ENCODE results near the gene SLC37A3. TPM values are rescaled to one million over a fixed set of nuclear protein-coding genes. Genes with fewer than 3 reads are reported as not detected.
A peak's percentile ranks its signal among the peaks of the same experiment; 100 is the strongest.

Gene SLC37A3
- total and polyA plus RNA-seq, 2 of the 13 experiments (the other 11 are each of a cell fraction or from before 2014, with no cell fraction given): 21.3 to 27.9 TPM

DNA sequence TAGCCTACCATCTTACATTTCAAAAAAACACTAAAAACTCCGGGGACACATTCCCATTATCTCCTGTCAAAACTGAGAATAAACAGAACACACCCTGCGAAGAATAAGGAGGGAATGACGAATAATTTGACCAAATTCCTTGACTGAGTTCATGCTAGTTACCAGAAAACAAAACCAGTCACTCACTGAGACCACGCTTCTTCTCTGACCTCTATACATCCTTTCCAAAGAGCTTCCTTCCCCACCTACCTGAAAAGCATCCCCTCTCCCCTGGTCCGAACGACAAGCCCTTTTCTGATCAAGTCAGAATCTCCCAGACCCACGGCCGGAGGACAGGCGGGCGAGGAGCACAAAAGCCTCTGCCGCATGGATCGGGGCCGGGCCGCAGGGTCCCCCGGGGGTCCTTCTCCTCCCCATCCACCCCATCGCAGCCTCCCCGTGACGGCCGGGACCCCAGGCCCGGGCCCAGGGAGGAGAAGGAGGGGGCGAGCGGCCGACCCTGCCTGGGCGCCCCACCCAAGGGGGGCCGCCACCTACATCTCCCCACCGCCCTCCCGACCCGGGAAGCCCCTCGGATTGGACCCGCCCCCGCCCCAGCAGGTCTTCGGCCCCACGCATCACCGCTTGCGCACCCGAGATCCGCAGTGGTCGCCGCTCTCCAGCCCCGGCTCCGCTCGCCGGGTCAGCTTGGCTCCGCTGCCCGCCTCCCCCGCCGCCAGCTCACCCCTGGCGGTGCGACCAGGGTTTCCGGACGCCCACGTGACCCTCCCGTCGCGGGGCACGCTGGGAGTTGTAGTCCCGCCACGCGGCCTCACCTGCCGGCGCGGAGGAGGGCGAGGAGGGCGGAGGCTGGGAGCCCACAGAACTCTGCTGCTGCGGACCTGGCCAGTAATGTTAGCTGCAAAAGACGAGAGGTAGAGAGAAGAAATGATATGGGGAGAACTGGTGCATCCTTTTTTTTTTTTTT is at the start of gene SLC37A3 (continued):
- peak; percentile 79 for TF ChIP-seq SUZ12 (IDR thresholded peaks at IDR 0.05; ENCODE audit: low read depth, low read length)
- 0 out of 2 replicates have a peak, but pooled peaks have one; percentile 46 for TF ChIP-seq ZSCAN31 (CRISPR knock-in tag; IDR thresholded peaks at IDR 0.05; ENCODE audit: low read depth)
- TF ChIP-seq, protein P1, sequence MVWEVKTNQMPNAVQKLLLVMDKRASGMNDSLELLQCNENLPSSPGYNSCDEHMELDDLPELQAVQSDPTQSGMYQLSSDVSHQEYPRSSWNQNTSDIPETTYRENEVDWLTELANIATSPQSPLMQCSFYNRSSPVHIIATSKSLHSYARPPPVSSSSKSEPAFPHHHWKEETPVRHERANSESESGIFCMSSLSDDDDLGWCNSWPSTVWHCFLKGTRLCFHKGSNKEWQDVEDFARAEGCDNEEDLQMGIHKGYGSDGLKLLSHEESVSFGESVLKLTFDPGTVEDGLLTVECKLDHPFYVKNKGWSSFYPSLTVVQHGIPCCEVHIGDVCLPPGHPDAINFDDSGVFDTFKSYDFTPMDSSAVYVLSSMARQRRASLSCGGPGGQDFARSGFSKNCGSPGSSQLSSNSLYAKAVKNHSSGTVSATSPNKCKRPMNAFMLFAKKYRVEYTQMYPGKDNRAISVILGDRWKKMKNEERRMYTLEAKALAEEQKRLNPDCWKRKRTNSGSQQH (CRISPR knock-in tag; IDR thresholded peaks at IDR 0.05; ENCODE audit: low read depth): no peak
- TF ChIP-seq, protein P2, sequence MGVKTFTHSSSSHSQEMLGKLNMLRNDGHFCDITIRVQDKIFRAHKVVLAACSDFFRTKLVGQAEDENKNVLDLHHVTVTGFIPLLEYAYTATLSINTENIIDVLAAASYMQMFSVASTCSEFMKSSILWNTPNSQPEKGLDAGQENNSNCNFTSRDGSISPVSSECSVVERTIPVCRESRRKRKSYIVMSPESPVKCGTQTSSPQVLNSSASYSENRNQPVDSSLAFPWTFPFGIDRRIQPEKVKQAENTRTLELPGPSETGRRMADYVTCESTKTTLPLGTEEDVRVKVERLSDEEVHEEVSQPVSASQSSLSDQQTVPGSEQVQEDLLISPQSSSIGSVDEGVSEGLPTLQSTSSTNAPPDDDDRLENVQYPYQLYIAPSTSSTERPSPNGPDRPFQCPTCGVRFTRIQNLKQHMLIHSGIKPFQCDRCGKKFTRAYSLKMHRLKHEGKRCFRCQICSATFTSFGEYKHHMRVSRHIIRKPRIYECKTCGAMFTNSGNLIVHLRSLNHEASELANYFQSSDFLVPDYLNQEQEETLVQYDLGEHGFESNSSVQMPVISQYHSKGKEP (CRISPR knock-in tag; IDR thresholded peaks at IDR 0.05): 0 out of 2 replicates have a peak, but pooled peaks have one; percentile 72
- TF ChIP-seq ZNF607 (CRISPR knock-in tag; IDR thresholded peaks at IDR 0.05; ENCODE audit: borderline replicate concordance): no peak
- TF ChIP-seq, protein P3, sequence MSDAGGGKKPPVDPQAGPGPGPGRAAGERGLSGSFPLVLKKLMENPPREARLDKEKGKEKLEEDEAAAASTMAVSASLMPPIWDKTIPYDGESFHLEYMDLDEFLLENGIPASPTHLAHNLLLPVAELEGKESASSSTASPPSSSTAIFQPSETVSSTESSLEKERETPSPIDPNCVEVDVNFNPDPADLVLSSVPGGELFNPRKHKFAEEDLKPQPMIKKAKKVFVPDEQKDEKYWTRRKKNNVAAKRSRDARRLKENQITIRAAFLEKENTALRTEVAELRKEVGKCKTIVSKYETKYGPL (CRISPR knock-in tag; IDR thresholded peaks at IDR 0.05): no peak
- peak; percentile 66; the same call in 1 of the 2 replicates for TF ChIP-seq KMT2A (CRISPR knock-in tag; IDR thresholded peaks at IDR 0.05)
- TF ChIP-seq SIX4 (CRISPR knock-in tag; IDR thresholded peaks at IDR 0.05): peak; percentile 25; the same call in 1 of the 2 replicates
- TF ChIP-seq, protein P4, sequence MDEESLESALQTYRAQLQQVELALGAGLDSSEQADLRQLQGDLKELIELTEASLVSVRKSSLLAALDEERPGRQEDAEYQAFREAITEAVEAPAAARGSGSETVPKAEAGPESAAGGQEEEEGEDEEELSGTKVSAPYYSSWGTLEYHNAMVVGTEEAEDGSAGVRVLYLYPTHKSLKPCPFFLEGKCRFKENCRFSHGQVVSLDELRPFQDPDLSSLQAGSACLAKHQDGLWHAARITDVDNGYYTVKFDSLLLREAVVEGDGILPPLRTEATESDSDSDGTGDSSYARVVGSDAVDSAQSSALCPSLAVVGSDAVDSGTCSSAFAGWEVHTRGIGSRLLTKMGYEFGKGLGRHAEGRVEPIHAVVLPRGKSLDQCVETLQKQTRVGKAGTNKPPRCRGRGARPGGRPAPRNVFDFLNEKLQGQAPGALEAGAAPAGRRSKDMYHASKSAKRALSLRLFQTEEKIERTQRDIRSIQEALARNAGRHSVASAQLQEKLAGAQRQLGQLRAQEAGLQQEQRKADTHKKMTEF (CRISPR knock-in tag; IDR thresholded peaks at IDR 0.05): peak; percentile 34; the same call in 1 of the 2 replicates
- TF ChIP-seq, protein P5, sequence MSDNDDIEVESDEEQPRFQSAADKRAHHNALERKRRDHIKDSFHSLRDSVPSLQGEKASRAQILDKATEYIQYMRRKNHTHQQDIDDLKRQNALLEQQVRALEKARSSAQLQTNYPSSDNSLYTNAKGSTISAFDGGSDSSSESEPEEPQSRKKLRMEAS (IDR thresholded peaks at IDR 0.05): peak; percentile 85
- TF ChIP-seq NBN (conservative IDR thresholded peaks at IDR 0.05): no peak
- TF ChIP-seq, protein P6, sequence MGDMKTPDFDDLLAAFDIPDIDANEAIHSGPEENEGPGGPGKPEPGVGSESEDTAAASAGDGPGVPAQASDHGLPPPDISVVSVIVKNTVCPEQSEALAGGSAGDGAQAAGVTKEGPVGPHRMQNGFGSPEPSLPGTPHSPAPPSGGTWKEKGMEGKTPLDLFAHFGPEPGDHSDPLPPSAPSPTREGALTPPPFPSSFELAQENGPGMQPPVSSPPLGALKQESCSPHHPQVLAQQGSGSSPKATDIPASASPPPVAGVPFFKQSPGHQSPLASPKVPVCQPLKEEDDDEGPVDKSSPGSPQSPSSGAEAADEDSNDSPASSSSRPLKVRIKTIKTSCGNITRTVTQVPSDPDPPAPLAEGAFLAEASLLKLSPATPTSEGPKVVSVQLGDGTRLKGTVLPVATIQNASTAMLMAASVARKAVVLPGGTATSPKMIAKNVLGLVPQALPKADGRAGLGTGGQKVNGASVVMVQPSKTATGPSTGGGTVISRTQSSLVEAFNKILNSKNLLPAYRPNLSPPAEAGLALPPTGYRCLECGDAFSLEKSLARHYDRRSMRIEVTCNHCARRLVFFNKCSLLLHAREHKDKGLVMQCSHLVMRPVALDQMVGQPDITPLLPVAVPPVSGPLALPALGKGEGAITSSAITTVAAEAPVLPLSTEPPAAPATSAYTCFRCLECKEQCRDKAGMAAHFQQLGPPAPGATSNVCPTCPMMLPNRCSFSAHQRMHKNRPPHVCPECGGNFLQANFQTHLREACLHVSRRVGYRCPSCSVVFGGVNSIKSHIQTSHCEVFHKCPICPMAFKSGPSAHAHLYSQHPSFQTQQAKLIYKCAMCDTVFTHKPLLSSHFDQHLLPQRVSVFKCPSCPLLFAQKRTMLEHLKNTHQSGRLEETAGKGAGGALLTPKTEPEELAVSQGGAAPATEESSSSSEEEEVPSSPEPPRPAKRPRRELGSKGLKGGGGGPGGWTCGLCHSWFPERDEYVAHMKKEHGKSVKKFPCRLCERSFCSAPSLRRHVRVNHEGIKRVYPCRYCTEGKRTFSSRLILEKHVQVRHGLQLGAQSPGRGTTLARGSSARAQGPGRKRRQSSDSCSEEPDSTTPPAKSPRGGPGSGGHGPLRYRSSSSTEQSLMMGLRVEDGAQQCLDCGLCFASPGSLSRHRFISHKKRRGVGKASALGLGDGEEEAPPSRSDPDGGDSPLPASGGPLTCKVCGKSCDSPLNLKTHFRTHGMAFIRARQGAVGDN (CRISPR knock-in tag; IDR thresholded peaks at IDR 0.05): peak; percentile 76
- TF ChIP-seq, protein P7, sequence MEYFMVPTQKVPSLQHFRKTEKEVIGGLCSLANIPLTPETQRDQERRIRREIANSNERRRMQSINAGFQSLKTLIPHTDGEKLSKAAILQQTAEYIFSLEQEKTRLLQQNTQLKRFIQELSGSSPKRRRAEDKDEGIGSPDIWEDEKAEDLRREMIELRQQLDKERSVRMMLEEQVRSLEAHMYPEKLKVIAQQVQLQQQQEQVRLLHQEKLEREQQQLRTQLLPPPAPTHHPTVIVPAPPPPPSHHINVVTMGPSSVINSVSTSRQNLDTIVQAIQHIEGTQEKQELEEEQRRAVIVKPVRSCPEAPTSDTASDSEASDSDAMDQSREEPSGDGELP (IDR thresholded peaks at IDR 0.05; ENCODE audit: borderline replicate concordance, low read depth): peak; percentile 47; the same call in 1 of the 2 replicates
- TF ChIP-seq SNAPC2 (CRISPR knock-in tag; IDR thresholded peaks at IDR 0.05): no peak
- TF ChIP-seq CC2D1A (CRISPR knock-in tag; IDR thresholded peaks at IDR 0.05): no peak
- no peak for TF ChIP-seq ZNF775 (CRISPR knock-in tag; IDR thresholded peaks at IDR 0.05; ENCODE audit: borderline replicate concordance)
- TF ChIP-seq KAT8 (CRISPR knock-in tag; IDR thresholded peaks at IDR 0.05): peak; percentile 50
- no peak for TF ChIP-seq NFYC (CRISPR knock-in tag; IDR thresholded peaks at IDR 0.05)

Data from HepG2 (cell line).